Stomach (tissue), 9 donors: ENCODE results near the gene FLNA. TPM values are rescaled to one million over a fixed set of nuclear protein-coding genes. Genes with fewer than 3 reads are reported as not detected.

Experiments used
- DNase-seq, 2 donors: peaks; one replicate each; pipeline versions ENCODE4 v3.0.0 to v3.0.0-alpha.2; 2013 to 2019
- H3K27ac ChIP-seq, 5 donors: fragments of 200-600 bp in 4 of 5; sonication (generic) in 4 of 5; one replicate each; pipeline ENCODE4 v1.5.1; 2013 to 2019; ENCODE audit warnings: mild to moderate bottlenecking in 1 of 5, moderate library complexity in 1 of 5
- H3K27me3 ChIP-seq, 3 donors: fragments of 200-600 bp; sonication (generic); one replicate each; pipeline ENCODE4 v1.5.1; 2017 to 2019; ENCODE audit warnings: mixed run types in 1 of 3
- H3K36me3 ChIP-seq, 4 donors: fragments of 200-600 bp; sonication (generic); 1 replicate in 3 of 4; 2 replicates in 1 of 4; pipeline ENCODE4 v1.5.1; 2016 to 2019
- H3K4me1 ChIP-seq, 4 donors: fragments of 200-600 bp; sonication (generic); one replicate each; pipeline ENCODE4 v1.5.1; 2016 to 2019
- H3K4me3 ChIP-seq, 4 donors: fragments of 200-600 bp; sonication (generic) in 3 of 4; one replicate each; pipeline ENCODE4 v1.5.1; 2016 to 2019; ENCODE audit warnings: mild to moderate bottlenecking in 1 of 4
- H3K9me3 ChIP-seq, 4 donors: fragments of 200-600 bp; sonication (generic); one replicate each; pipeline ENCODE4 v1.5.1; 2016 to 2019
- EP300 ChIP-seq: sonication (generic); formaldehyde crosslinking; IDR thresholded peaks from one replicate; pipeline ENCODE4 v1.6.1; 2017; ENCODE audit warnings: antibody characterized with exemption
- POLR2A ChIP-seq, 4 donors: fragments of 450-650 bp; IDR thresholded peaks; one replicate each; pipeline ENCODE4 v1.6.1; 2016; ENCODE audit warnings: antibody characterized with exemption in 4 of 4, control low read depth in 2 of 4, mild to moderate bottlenecking in 1 of 4, moderate library complexity in 1 of 4
- POLR2AphosphoS5 ChIP-seq, 3 donors: sonication (generic); formaldehyde crosslinking; IDR thresholded peaks; one replicate each; pipeline ENCODE4 v1.6.1; 2016; ENCODE audit warnings: antibody characterized with exemption in 3 of 3
- WGBS, 5 donors: extraction: QIAGEN DNeasy Blood & Tissue Kit in 3 of 5; methylation state at CpG; one replicate each; pipeline versions ENCODE4 v1.1.5 to v1.1.7; 2013 to 2018; 5-methylcytosine and 5-hydroxymethylcytosine counted together
- intact Hi-C: fragments of 100-400 bp; cut with DNase I; formaldehyde crosslinking; loops from one replicate; pipeline ENCODE4 v1.15.1; 2023; ENCODE audit warnings: low total_unique reads
- polyA plus RNA-seq, 3 donors: library from polyadenylated mRNA; stranded (reverse); fragments of 200-250 nt; gene quantifications; one replicate each; pipeline ENCODE4 v1.2.3, GENCODE V29; 2013
- total RNA-seq, 5 donors: library from RNA; depleted of rRNA; stranded (reverse); fragments of >200 nt; gene quantifications; one replicate each; pipeline versions ENCODE4 v1.1.0 to v1.2.3, GENCODE V29; 2014 to 2016
- TF ChIP-seq, protein P1 (sequence below), 7 experiments: fragments of 450-650 bp in 4 of 7; fragments of 200-600 bp in 3 of 7; sonication (generic) in 3 of 7; IDR thresholded peaks; one replicate each; pipeline ENCODE4 v1.5.1; 2016 to 2019; ENCODE audit warnings: antibody characterized with exemption in 7 of 7, control low read depth in 2 of 7, mild to moderate bottlenecking in 1 of 7
- donor health status: healthy with polysubstance abuse.
- donor health status: Bipolar disorder and iron deficiency.
- donor health status: healthy.

FLNA gene
- total and polyA plus RNA-seq, 8 donors = 89.2 to 3,511 (median 1,483) TPM

- WGBS, 5 donors = 69 to 85% (median 78%) methylated on average over 4 to 11 of the region's 11 CpGs
- H3K27ac ChIP-seq = peak overlapping the region in 3 of 5 donors; percentile 90 to 98 (median 97)
- no peak for DNase-seq
- TF ChIP-seq, protein P1, sequence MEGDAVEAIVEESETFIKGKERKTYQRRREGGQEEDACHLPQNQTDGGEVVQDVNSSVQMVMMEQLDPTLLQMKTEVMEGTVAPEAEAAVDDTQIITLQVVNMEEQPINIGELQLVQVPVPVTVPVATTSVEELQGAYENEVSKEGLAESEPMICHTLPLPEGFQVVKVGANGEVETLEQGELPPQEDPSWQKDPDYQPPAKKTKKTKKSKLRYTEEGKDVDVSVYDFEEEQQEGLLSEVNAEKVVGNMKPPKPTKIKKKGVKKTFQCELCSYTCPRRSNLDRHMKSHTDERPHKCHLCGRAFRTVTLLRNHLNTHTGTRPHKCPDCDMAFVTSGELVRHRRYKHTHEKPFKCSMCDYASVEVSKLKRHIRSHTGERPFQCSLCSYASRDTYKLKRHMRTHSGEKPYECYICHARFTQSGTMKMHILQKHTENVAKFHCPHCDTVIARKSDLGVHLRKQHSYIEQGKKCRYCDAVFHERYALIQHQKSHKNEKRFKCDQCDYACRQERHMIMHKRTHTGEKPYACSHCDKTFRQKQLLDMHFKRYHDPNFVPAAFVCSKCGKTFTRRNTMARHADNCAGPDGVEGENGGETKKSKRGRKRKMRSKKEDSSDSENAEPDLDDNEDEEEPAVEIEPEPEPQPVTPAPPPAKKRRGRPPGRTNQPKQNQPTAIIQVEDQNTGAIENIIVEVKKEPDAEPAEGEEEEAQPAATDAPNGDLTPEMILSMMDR (IDR thresholded peaks at IDR 0.05) = no peak
- no peak for TF ChIP-seq EP300
- TF ChIP-seq POLR2A (IDR thresholded peaks at IDR 0.05) = no peak
- TF ChIP-seq POLR2AphosphoS5 (IDR thresholded peaks at IDR 0.05) = no peak
- H3K4me1 ChIP-seq = peaks cover 0 to 46% (median 20%) of the 10 kb centered on the region in 4 donors
- no peaks in the 10 kb centered on the region for H3K27me3 ChIP-seq
- intact Hi-C loops = no loop called here
- peak overlapping the region in 2 of 4 donors; percentile 4 to 85 for H3K4me3 ChIP-seq
- H3K9me3 ChIP-seq = no peaks in the 10 kb centered on the region
- peaks cover 39 to 71% (median 57%) of the 10 kb centered on the region in 4 donors for H3K36me3 ChIP-seq
Observed at GRCh38 chrX:154366666-154367055, 7.8 kb downstream of the FLNA start.

DNA sequence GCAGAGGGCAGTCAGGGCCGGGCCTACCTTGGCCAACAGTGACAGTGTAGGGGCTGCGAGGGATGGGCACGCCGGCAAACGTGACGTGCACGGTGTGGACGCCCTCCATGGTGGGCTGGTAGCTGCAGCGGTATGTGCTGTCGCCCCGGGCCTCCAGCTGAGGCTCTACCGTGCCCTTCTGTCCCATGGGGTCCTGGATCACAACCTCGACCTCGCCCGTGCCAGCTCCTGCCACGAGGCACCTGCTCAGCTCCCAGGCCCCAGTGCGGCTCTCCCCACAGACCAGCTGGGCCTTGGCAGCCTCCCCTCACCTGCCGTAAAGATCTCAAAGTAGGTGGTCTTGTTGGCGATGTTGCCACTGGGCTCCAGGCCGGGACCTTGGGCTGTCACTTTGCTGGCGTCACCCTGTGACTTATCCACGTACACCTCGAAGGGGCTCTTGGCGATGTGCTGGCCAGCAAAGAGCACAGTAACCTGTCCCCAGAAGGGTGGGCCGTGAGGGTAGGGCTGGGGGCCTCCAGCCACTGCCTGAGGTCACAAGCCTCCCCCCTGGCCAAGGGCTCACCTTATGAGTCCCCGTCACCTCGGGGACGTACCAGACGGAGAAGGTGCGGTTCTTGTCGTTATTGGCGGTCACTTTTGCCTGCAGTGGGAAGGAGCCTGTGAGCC lies 8.3 kb downstream of the FLNA start:
- Histone ChIP-seq H3K27ac (peak overlapping the region in 3 of 5 donors; percentile 90 to 98 (median 97)), H3K36me3 (peaks cover 44 to 76% (median 62%) of the 10 kb centered on the region in 4 donors), H3K27me3 (no peaks in the 10 kb centered on the region), H3K4me3 (peak overlapping the region in 2 of 4 donors; percentile 3 to 4), H3K9me3 (no peaks in the 10 kb centered on the region), H3K4me1 (peaks cover 0 to 40% (median 17%) of the 10 kb centered on the region in 4 donors)
- DNase-seq = no peak
- TF ChIP-seq, protein P1 (IDR thresholded peaks at IDR 0.05) = no peak
- no peak for TF ChIP-seq POLR2A (IDR thresholded peaks at IDR 0.05)
- no peak for TF ChIP-seq EP300
- peak in 1 of 3 donors; percentile 4 for TF ChIP-seq POLR2AphosphoS5 (IDR thresholded peaks at IDR 0.05)
- WGBS, 5 donors = 78 to 96% (median 87%) methylated on average over 16 to 32 of the region's 32 CpGs
- intact Hi-C loops = no loop called here

- peak overlapping the region in 3 of 5 donors; percentile 90 to 98 (median 97) for H3K27ac ChIP-seq
- DNase-seq = peak in 1 of 2 donors; percentile 55
- no peak overlapping the region for H3K4me3 ChIP-seq
- peaks cover 46 to 75% (median 68%) of the 10 kb centered on the region in 4 donors for H3K36me3 ChIP-seq
- TF ChIP-seq, protein P1 (IDR thresholded peaks at IDR 0.05) = no peak
- TF ChIP-seq POLR2AphosphoS5 (IDR thresholded peaks at IDR 0.05) (no peak), EP300 (no peak), POLR2A (IDR thresholded peaks at IDR 0.05) (no peak)
- intact Hi-C loops = no loop called here
- H3K9me3 ChIP-seq = no peaks in the 10 kb centered on the region
- WGBS, 5 donors = 57 to 77% (median 75%) methylated on average over 7 to 20 of the region's 20 CpGs
- no peaks in the 10 kb centered on the region for H3K27me3 ChIP-seq
- peaks cover 0 to 38% (median 14%) of the 10 kb centered on the region in 4 donors for H3K4me1 ChIP-seq
Observed at GRCh38 chrX:154365052-154365600, 9.3 kb downstream of the FLNA start.

GRCh38 chrX:154363706-154364439 lies 10.6 kb downstream of the FLNA start:
- DNase-seq = no peak
- H3K9me3 ChIP-seq = no peaks in the 10 kb centered on the region
- TF ChIP-seq EP300 (no peak), POLR2A (IDR thresholded peaks at IDR 0.05) (no peak), POLR2AphosphoS5 (IDR thresholded peaks at IDR 0.05) (no peak)
- TF ChIP-seq, protein P1 (IDR thresholded peaks at IDR 0.05) = no peak
- peaks cover 58 to 87% (median 81%) of the 10 kb centered on the region in 4 donors for H3K36me3 ChIP-seq
- no peaks in the 10 kb centered on the region for H3K27me3 ChIP-seq
- peak overlapping the region in 2 of 5 donors; percentile 90 to 97 for H3K27ac ChIP-seq
- no peak overlapping the region for H3K4me3 ChIP-seq
- peaks cover 0 to 33% (median 12%) of the 10 kb centered on the region in 4 donors for H3K4me1 ChIP-seq
- 81 to 87% (median 86%) methylated on average over 8 to 20 of the region's 20 CpGs for WGBS, 5 donors
- intact Hi-C loops = no loop called here
